CD4-positive, alpha-beta memory T cell (primary cell): ENCODE data around the gene KDM7A. TPM values are rescaled to one million over a fixed set of nuclear protein-coding genes. Genes with fewer than 3 reads are reported as not detected.

Experiments
- CTCF ChIA-PET: fragments of 350-600 bp; sonication (Branson Sonifier 250); formaldehyde crosslinking; loops from one replicate; lab custom pipeline; 2021; ENCODE audit warnings: inconsistent platforms; ENCODE audit not compliant: partially characterized antibody; lab: Charles Lee
- POLR2A ChIA-PET: fragments of 350-600 bp; sonication (Branson Sonifier 250); formaldehyde crosslinking; loops from one replicate; lab custom pipeline; 2021; ENCODE audit not compliant: partially characterized antibody; lab: Charles Lee
- DNase-seq, 5 donors: peaks; one replicate each; pipeline versions ENCODE4 v3.0.0 to v3.0.0-alpha.2; 2020 to 2022; ENCODE audit warnings: mixed read lengths in 1 of 5
- H3K27ac ChIP-seq: one replicate; pipeline ENCODE4 v1.7.0; 2013; ENCODE audit warnings: low read depth, low read length
- H3K27me3 ChIP-seq: 2 replicates; pipeline ENCODE4 v1.7.0; 2013; ENCODE audit warnings: mild to moderate bottlenecking, low read length, moderate library complexity; ENCODE audit not compliant: insufficient read depth
- H3K36me3 ChIP-seq: 2 replicates; pipeline ENCODE4 v1.7.0; 2013; ENCODE audit warnings: mild to moderate bottlenecking, low read length, moderate library complexity; ENCODE audit not compliant: insufficient read depth
- H3K4me1 ChIP-seq: 2 replicates; pipeline ENCODE4 v1.7.0; 2013; ENCODE audit warnings: mild to moderate bottlenecking, low read length, moderate library complexity; ENCODE audit not compliant: insufficient read depth
- H3K4me3 ChIP-seq, 2 donors: one replicate each; pipeline ENCODE4 v1.7.0; 2013; ENCODE audit warnings: low read length in 2 of 2, mild to moderate bottlenecking in 1 of 2
- H3K9me3 ChIP-seq, 2 donors: one replicate each; pipeline ENCODE4 v1.7.0; 2013; ENCODE audit warnings: low read length in 2 of 2, control low read depth in 1 of 2; ENCODE audit not compliant: control insufficient read depth in 1 of 2
- H3K27ac Mint-ChIP-seq, 7 donors: one replicate each; pipeline ENCODE4 v1.8.0; 2020 to 2021; ENCODE audit warnings: mixed read lengths in 7 of 7, mild to moderate bottlenecking in 6 of 7, inconsistent platforms in 3 of 7, moderate library complexity in 3 of 7
- H3K27me3 Mint-ChIP-seq, 2 donors: one replicate each; pipeline ENCODE4 v1.8.0; 2020 to 2021; ENCODE audit warnings: mixed read lengths in 2 of 2
- H3K36me3 Mint-ChIP-seq, 2 donors: one replicate each; pipeline ENCODE4 v1.8.0; 2020 to 2021; ENCODE audit warnings: mixed read lengths in 2 of 2, inconsistent platforms in 1 of 2, mild to moderate bottlenecking in 1 of 2
- H3K4me1 Mint-ChIP-seq, 4 donors: one replicate each; pipeline ENCODE4 v1.8.0; 2020 to 2021; ENCODE audit warnings: mixed read lengths in 4 of 4, mild to moderate bottlenecking in 1 of 4
- H3K4me3 Mint-ChIP-seq, 8 donors: one replicate each; pipeline ENCODE4 v1.8.0; 2020 to 2021; ENCODE audit warnings: mixed read lengths in 8 of 8, mild to moderate bottlenecking in 7 of 8, moderate library complexity in 6 of 8, inconsistent platforms in 3 of 8
- H3K9me3 Mint-ChIP-seq, 8 donors: one replicate each; pipeline ENCODE4 v1.8.0; 2020 to 2021; ENCODE audit warnings: mixed read lengths in 8 of 8, mild to moderate bottlenecking in 5 of 8, inconsistent platforms in 3 of 8, moderate library complexity in 1 of 8
- intact Hi-C: fragments of 100-400 bp; cut with micrococcal nuclease; formaldehyde crosslinking; loops from one replicate; pipeline ENCODE4 v1.15.1; 2023
- polyA plus RNA-seq, 2 donors: library from polyadenylated mRNA; unstranded; fragments of 300-500 nt; fragmentation: Illumina TruSeq; gene quantifications; one replicate each; pipeline ENCODE4 v1.2.3, GENCODE V29; 2021
- total RNA-seq, 2 experiments: library from RNA; stranded (reverse); gene quantifications; one replicate each; pipeline ENCODE4 v1.2.3, GENCODE V29; 2021

The KDM7A gene
- total and polyA plus RNA-seq, 4 experiments from 2014 or later: 3.3 to 45.9 (median 23.6) TPM

DNA sequence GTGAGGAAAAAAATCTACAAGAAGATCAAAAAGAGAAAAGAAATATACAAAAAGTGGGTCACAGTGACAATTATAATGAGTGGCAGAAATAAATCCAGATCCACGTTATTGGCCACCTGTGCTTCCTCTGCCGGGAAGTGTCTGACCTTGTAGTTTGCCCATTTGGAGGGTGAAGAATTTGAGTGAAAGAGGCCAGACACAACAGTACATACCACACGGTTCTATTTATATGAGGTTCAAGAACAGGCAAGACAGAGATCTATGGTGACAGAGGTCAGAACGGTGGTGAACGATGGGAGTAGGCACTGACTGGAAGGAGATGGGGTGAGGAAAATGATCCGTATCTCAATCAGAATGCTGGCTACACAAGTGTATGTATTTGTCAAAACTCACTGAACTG is 131.1 kb downstream of the KDM7A start:
- ChIA-PET CTCF (no interaction called here), POLR2A (no interaction called here)
- Mint-ChIP-seq H3K9me3 (no peaks in the 10 kb centered on the region), H3K4me3 (peak overlapping the region in 1 of 8 donors; percentile 36), H3K4me1 (peaks cover 6 to 20% (median 13%) of the 10 kb centered on the region in 4 donors), H3K36me3 (peaks cover 48 to 72% of the 10 kb centered on the region in 2 donors), H3K27me3 (no peaks in the 10 kb centered on the region), H3K27ac (no peak overlapping the region)
- Histone ChIP-seq H3K27ac (no peak overlapping the region), H3K4me1 (no peaks in the 10 kb centered on the region), H3K27me3 (no peaks in the 10 kb centered on the region), H3K36me3 (peaks cover 45% of the 10 kb centered on the region), H3K4me3 (no peak overlapping the region), H3K9me3 (no peaks in the 10 kb centered on the region)
- no peak for DNase-seq
- intact Hi-C loops: no loop called here

DNA sequence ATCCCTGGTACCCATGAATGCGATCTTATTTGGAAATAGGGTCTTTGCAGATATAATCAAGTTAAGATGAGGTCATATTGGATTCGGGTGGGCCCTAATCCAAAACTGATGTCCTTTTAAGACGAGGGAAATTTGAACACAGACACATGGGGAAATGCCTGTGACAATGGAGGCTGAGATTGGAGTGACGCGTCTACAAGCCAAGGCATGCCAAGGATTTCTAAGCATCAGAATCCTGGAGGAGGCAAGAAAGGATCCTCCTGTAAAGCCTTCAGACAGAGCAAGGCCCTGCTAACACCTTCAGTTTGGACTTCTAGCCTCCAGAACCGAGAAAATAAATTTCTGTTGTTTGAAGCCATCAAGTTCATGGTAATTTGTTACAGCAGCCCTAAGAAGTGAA is 132.5 kb downstream of the KDM7A start:
- intact Hi-C loops: no loop called here
- Mint-ChIP-seq H3K36me3 (peaks cover 51 to 79% of the 10 kb centered on the region in 2 donors), H3K9me3 (no peaks in the 10 kb centered on the region), H3K27me3 (no peaks in the 10 kb centered on the region), H3K4me3 (no peak overlapping the region), H3K27ac (peak overlapping the region in 2 of 7 donors; percentile 7 to 29), H3K4me1 (peaks cover 0 to 14% (median 9%) of the 10 kb centered on the region in 4 donors)
- ChIA-PET POLR2A (no interaction called here), CTCF (no interaction called here)
- H3K36me3 ChIP-seq: peaks cover 52% of the 10 kb centered on the region
- no peaks in the 10 kb centered on the region for H3K4me1 ChIP-seq
- H3K4me3 ChIP-seq: no peak overlapping the region
- no peak for DNase-seq
- no peaks in the 10 kb centered on the region for H3K9me3 ChIP-seq
- H3K27me3 ChIP-seq: no peaks in the 10 kb centered on the region
- H3K27ac ChIP-seq: no peak overlapping the region

DNA sequence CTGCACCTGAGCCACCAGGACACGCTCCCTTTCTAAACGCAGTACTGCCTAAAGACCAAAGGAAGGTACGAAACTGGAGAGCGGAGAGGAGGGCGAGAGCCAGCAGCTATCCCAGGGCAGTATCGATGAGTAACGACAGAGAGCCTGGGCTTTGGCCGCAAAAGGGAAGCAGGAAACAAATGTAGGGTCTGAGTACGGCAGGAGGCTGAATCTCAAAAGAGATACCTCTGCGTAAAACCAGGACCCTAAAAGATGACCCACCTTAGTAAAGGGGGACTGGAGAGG is 134.5 kb downstream of the KDM7A start:
- H3K27me3 Mint-ChIP-seq: no peaks in the 10 kb centered on the region
- CTCF ChIA-PET: no interaction called here
- intact Hi-C loops: no loop called here

DNA sequence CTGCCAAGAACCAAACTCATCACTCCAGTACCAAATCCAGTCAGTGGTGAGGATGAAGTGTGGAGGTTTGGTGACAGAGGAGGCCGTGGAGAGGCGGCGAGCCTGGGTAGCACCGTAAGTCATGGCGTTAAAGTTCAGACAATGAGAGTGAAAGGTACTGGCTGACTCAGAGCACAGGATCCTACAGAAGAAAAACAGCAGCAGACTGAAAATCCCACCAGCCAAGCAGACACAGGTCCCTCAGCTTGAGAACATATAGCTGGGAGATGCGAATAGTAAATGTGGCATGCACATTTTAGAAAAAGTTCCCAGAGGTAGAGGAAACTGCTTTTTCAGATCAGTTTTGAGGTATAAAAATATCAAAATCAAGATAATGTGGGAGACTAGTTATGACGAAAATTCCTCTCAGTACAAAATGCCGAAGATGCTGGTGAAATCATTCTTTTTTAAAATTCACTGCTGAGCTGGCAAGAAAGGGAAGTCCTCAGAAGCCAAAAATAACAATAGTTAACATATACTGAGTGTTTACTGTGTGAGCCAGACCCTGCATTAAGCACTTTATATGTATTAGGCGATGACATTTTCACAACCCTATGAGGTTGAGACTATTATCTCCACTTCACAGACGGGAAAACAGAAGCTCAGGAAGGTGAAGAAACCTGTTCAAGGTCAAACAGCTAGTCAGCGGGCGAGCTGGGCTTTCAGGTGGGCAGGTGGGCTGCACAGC is 135.0 kb downstream of the KDM7A start:
- peak overlapping the region in 3 of 7 donors; percentile 3 to 58 (median 30) for H3K27ac Mint-ChIP-seq
- peaks cover 57 to 84% of the 10 kb centered on the region in 2 donors for H3K36me3 Mint-ChIP-seq
- no peak for DNase-seq
- H3K36me3 ChIP-seq: peaks cover 48% of the 10 kb centered on the region
- H3K27me3 Mint-ChIP-seq: no peaks in the 10 kb centered on the region
- H3K27ac ChIP-seq: no peak overlapping the region
- H3K9me3 ChIP-seq: no peaks in the 10 kb centered on the region
- H3K4me1 Mint-ChIP-seq: peaks cover 13 to 19% (median 16%) of the 10 kb centered on the region in 4 donors
- H3K27me3 ChIP-seq: no peaks in the 10 kb centered on the region
- ChIA-PET POLR2A (interaction anchor here (1.0 kb wide), 1 partner anchor 21 kb away, joined by 3 read pairs; the partner anchor contains the start of gene PARP12), CTCF (no interaction called here)
- no peaks in the 10 kb centered on the region for H3K9me3 Mint-ChIP-seq
- no peak overlapping the region for H3K4me3 ChIP-seq
- H3K4me3 Mint-ChIP-seq: no peak overlapping the region
- H3K4me1 ChIP-seq: peaks cover 2% of the 10 kb centered on the region
- intact Hi-C loops: no loop called here

More for the DNA sequence above, 134.5 kb downstream of the KDM7A start:
- no peaks in the 10 kb centered on the region for H3K9me3 Mint-ChIP-seq
- H3K36me3 Mint-ChIP-seq: peaks cover 56 to 85% of the 10 kb centered on the region in 2 donors
- Histone ChIP-seq H3K36me3 (peaks cover 52% of the 10 kb centered on the region), H3K4me3 (no peak overlapping the region), H3K27ac (no peak overlapping the region), H3K4me1 (no peaks in the 10 kb centered on the region), H3K27me3 (no peaks in the 10 kb centered on the region), H3K9me3 (no peaks in the 10 kb centered on the region)
- H3K4me1 Mint-ChIP-seq: peaks cover 12 to 17% (median 13%) of the 10 kb centered on the region in 4 donors
- no peak for DNase-seq
- no peak overlapping the region for H3K4me3 Mint-ChIP-seq
- POLR2A ChIA-PET: no interaction called here
- peak overlapping the region in 1 of 7 donors; percentile 29 for H3K27ac Mint-ChIP-seq

DNA sequence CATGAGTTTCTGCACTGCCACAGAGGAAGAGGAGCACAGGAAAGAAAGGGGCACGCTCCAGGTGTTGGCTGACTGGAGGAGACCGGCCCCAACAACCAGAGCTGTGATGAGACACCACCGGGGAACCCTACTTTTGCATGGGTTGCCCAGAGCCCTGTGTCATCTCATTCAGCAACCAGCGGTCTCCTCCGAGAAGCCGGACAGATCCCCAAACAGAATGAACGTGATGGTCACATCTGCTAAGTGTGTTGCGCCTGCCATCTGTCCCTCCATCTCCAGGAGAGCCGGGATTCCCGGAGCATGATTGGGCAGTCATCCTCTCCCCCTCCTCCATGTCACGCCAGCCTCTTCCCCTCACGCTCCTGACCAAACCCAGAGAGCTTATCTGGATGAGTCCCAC is 136.9 kb downstream of the KDM7A start:
- H3K27ac Mint-ChIP-seq: peak overlapping the region in 2 of 7 donors; percentile 16 to 65
- no peak overlapping the region for H3K4me3 Mint-ChIP-seq
- POLR2A ChIA-PET: no interaction called here

DNA sequence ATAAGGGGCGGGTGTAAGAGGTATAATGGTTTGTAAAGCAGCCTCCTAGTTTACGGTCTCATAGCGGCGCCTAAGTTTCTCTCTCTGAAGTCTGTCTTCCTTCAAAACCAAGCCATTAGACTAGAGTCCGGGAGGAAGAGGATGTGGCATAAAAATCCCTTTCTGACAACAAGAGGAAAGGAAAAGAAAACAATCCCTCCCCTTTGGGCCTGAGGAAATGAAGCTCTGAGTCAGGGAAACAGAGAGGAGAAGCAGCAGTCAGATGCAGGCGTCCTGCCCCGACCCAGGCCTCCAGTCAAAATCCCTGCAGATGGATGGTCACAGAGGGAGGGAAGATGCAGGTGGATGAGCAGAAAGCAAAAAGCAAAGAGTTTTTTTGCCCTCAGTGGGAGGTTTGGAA is 137.7 kb downstream of the KDM7A start:
- H3K27ac Mint-ChIP-seq: peak overlapping the region in 4 of 7 donors; percentile 25 to 72 (median 46)
- Histone ChIP-seq H3K36me3 (peaks cover 31% of the 10 kb centered on the region), H3K27me3 (no peaks in the 10 kb centered on the region), H3K9me3 (no peaks in the 10 kb centered on the region), H3K4me1 (peaks cover 11% of the 10 kb centered on the region), H3K27ac (no peak overlapping the region), H3K4me3 (no peak overlapping the region)
- DNase-seq: no peak
- no peaks in the 10 kb centered on the region for H3K27me3 Mint-ChIP-seq
- H3K4me3 Mint-ChIP-seq: no peak overlapping the region
- H3K36me3 Mint-ChIP-seq: peaks cover 56 to 79% of the 10 kb centered on the region in 2 donors
- H3K9me3 Mint-ChIP-seq: no peaks in the 10 kb centered on the region
- POLR2A ChIA-PET: no interaction called here
- intact Hi-C loops: no loop called here
- CTCF ChIA-PET: interaction anchor here (1.5 kb wide), 1 partner anchor 393 kb away, joined by 5 read pairs; no protein-coding TSS in a partner anchor
- peaks cover 20 to 29% (median 26%) of the 10 kb centered on the region in 4 donors for H3K4me1 Mint-ChIP-seq

More for the DNA sequence above, 136.9 kb downstream of the KDM7A start:
- Mint-ChIP-seq H3K9me3 (no peaks in the 10 kb centered on the region), H3K36me3 (peaks cover 58 to 82% of the 10 kb centered on the region in 2 donors), H3K4me1 (peaks cover 22 to 29% (median 26%) of the 10 kb centered on the region in 4 donors), H3K27me3 (no peaks in the 10 kb centered on the region)
- no peak overlapping the region for H3K4me3 ChIP-seq
- intact Hi-C loops: no loop called here
- no peak overlapping the region for H3K27ac ChIP-seq
- peaks cover 11% of the 10 kb centered on the region for H3K4me1 ChIP-seq
- peaks cover 35% of the 10 kb centered on the region for H3K36me3 ChIP-seq
- H3K9me3 ChIP-seq: no peaks in the 10 kb centered on the region
- H3K27me3 ChIP-seq: no peaks in the 10 kb centered on the region
- no peak for DNase-seq
- CTCF ChIA-PET: no interaction called here

DNA sequence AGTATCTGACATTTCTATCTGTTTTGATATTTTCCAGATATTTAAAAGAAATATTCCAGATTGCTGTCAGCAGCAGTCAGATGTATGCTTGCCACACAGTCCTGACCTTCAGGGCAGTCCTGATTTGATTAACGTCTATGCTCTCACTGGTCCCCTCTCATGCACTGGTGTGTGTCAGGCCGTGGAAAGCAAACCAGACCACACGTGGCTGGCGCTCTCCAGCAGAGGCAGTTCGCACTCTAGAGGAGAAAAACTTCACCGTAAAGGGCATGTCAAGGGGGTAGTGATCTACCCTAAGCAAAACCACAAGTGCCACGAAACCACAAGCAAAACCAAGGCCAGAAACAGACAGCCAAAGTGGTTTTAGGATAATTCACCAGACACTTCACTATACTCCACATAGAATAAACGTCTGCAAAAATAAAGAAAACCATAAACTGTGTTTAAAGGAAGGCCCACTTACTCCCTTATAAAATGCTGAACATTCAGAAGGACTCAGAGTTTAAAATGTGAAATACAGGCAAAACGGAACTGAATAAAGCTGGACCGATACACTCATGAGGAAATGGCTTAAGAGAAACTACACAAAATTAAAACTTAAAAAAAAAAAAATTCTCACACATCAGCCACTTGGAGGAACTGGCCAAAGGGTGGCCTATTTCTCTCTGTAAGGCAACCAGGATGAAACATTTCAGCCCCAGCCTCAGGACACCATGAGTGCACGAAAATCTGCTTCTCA is 140.4 kb downstream of the KDM7A start:
- Mint-ChIP-seq H3K27me3 (no peaks in the 10 kb centered on the region), H3K27ac (peak overlapping the region; percentile 21 to 85 (median 62)), H3K4me1 (peaks cover 19 to 44% (median 33%) of the 10 kb centered on the region in 4 donors), H3K36me3 (peaks cover 57 to 80% of the 10 kb centered on the region in 2 donors), H3K4me3 (peak overlapping the region in 1 of 8 donors; percentile 2), H3K9me3 (no peaks in the 10 kb centered on the region)
- Histone ChIP-seq H3K4me1 (peaks cover 11% of the 10 kb centered on the region), H3K27me3 (no peaks in the 10 kb centered on the region), H3K27ac (no peak overlapping the region), H3K9me3 (no peaks in the 10 kb centered on the region), H3K36me3 (peaks cover 23% of the 10 kb centered on the region), H3K4me3 (no peak overlapping the region)
- ChIA-PET CTCF (no interaction called here), POLR2A (no interaction called here)
- intact Hi-C loops: no loop called here
- DNase-seq: no peak
